HG03558 (cell line): Measurements from ENCODE around the gene MOCS3.

ENCODE experiments used
- ATAC-seq: cut with Tn5 transposase; IDR thresholded peaks from one replicate; pipeline ENCODE4 v1.9.1; 2021; ENCODE audit warnings: moderate number of reproducible peaks; ENCODE audit not compliant: unreplicated experiment; ENCODE audit errors: extremely low read depth

Gene MOCS3, protein sequence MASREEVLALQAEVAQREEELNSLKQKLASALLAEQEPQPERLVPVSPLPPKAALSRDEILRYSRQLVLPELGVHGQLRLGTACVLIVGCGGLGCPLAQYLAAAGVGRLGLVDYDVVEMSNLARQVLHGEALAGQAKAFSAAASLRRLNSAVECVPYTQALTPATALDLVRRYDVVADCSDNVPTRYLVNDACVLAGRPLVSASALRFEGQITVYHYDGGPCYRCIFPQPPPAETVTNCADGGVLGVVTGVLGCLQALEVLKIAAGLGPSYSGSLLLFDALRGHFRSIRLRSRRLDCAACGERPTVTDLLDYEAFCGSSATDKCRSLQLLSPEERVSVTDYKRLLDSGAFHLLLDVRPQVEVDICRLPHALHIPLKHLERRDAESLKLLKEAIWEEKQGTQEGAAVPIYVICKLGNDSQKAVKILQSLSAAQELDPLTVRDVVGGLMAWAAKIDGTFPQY

DNA sequence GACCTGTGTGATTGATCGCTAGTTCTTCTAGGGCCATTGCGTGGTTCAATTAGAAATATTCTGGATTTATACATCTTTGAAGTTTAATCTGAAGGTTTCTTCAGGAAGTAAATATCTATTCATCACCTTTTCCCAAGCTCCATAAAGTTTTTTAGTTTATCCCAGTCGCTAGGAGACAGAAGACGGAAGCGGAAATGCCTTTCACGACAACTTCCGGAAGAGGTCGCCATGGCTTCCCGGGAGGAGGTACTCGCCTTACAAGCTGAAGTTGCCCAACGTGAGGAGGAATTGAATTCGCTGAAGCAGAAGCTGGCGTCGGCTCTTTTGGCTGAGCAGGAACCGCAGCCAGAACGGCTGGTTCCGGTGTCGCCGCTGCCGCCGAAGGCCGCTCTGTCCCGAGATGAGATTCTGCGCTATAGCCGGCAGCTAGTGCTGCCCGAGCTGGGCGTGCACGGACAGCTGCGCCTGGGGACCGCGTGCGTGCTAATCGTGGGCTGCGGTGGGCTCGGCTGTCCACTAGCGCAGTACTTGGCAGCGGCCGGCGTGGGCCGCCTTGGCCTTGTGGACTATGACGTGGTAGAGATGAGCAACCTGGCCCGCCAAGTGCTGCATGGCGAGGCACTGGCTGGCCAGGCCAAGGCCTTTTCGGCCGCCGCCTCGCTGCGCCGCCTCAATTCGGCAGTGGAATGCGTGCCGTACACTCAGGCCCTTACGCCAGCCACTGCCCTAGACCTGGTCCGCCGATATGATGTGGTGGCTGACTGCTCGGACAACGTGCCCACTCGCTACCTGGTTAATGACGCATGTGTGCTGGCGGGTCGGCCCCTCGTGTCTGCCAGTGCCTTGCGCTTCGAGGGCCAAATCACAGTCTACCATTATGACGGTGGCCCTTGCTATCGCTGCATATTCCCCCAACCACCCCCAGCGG lies at the start of gene MOCS3:
Gene MOCS3 (plus strand): TSS at position 204 of the 928 bp plus-strand sequence. CDS start 25 bp downstream, at position 229.
- ATAC-seq = no peak

DNA sequence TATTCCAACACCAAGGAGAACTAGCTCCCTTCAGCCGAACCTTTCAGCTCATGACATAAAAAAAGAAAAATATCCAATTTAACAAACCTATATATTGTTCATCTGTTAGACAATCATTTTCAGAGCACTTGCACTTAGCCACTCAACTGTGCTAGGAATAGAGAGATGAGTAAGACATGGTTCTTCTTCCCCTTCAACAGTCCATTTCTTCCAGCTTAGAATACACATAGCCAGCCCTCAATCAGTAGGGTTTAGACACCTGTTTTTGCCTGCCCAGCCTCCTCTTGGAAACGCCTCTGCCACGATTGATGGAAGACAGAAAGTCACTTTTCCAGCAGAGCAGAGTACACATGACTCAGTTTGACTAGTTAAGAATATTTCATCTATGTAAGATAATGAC lies 49.2 kb upstream of the MOCS3 start:
- ATAC-seq = no peak

DNA sequence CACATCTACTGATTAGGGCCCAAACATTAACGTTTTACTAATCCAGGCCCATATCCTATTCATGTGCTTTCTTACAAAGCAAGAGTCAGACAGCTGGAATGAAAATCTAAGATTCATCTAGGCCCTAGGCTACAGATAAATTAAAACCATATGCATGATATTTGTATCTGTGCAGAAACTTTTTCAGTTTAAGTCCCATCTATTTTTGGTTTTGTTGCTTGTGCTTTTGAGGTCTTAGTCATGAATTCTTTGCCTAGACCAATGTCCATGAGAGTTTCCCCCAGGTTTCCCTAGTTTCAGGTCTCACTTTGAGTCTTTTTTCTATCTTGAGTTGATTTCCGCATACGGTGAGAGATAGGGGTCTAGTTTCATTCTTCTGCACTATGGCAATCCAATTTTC lies 47.6 kb upstream of the MOCS3 start:
- no peak for ATAC-seq

DNA sequence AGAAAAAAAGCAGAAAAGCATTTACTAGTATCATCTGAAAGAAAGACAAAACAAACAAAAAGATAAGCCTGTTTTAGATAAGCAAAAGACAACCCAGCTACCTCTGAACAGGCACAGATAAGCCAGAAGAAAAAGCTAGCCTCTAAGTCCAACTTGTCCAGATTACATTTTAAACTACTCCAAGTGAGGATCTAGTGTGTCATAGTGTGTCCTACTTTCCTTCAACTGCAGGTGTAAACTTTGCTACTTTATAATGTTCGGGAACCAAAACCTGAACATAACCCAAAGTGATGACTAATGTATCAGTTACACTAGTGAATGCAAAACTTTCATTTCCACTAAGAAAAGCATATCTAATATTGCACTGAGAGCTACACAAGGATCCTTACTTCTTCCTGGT lies 46.9 kb upstream of the MOCS3 start:
- ATAC-seq = no peak

DNA sequence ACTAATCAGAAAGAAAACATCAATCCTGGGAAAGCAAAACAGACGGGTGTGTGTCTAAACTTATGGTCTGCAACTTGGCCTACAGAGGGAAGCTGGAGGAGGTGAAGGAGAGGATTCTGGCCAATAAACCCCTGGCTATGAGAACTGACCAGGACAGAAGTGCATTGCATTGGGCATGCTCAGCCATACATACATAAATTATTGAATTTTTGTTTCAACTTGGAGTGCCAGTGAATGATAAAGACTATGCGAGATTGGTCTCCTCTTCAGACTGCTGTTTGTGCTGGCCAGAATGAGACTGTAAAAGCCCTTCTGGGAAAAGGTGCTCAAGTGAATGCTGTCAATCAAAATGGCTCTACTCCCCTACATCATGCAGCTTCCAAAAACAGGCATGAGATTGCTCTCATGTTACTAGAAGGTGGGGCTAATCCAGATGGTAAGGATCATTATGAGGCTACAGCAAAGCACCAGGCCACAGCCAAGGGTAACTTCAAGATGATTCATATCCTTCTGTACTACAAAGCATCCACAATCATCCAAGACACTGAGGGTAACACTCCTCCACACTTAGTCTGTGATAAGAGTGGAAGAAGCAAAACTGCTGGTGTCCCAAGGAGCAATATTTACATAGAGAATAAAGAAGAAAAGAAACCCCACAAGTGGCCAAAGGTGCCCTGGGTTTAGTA lies 44.8 kb upstream of the MOCS3 start:
- no peak for ATAC-seq

DNA sequence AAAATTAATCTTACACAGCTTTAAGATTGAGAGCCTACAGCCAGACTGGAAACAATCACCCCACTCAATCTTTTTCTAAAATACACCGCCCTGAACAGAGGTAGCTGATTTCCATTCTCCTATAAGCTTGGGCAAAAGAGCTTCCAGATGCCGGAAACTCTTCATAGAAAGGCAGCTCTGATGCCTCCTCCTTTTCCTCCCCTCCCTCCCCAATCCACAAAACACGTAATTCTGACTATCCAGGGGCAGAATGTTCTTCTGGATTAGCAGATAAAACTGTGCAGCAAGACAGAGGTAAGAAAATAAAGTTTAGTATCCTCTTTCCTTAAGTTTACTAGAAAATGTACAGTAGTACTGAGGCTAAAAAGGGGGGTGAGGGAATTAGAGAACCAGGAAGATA lies 43.2 kb upstream of the MOCS3 start:
- ATAC-seq = no peak

DNA sequence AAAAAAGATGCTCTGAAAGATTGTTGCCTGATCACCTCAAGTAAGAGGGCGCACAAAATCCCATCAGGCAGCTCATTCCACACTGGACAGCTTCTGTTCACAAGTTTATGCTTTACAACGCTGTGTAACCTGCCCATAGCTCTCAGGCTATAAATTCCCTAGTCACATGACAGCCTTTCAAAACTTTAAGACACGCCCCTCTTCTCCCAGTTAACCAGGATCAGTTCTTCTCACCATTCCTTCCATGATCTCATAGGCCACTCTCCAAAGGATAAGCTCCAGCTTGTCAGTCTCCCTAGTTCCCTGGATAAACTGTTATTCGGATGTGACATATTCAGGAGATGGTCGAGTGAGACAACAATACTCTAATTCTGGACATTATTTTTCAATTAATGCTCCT lies 42.4 kb upstream of the MOCS3 start:
- ATAC-seq = no peak

DNA sequence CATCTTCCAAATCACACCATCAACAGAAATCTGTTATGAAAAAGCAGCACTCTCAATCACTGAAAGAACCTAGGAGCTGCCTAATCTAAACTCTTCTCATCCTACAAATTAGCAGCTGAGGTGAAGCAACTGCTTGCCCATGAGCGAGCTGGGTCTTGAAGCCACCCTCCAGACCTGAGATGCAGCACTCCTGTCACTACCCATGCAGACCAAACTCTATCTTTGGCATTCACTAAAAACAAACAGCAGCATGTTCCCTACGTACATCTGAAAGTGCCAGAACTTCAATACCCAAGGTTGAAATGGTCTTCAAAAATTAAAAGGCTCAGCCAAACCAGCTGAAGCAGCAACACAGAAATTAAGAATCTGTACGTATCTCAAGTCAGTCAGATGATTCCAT lies 41.7 kb upstream of the MOCS3 start:
- no peak for ATAC-seq

DNA sequence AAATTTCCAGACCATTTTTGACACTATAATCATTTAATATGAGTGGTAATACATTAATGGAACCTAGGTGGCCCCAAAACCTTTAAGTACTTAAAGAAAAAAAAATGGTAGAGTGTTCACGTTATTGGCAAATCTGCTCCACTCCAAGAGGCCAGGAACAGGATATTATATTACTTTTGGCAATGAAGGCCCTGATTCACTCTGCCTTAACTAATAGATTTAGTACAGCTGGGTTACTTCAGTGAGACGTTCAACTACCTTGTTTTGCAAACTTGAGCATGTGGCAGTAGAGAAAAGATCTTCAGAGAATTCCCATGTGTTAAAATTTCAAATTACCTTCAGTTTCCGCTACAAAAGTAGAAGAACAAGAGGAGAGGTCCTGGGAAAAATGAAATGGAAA lies 40.2 kb upstream of the MOCS3 start:
- ATAC-seq = no peak

DNA sequence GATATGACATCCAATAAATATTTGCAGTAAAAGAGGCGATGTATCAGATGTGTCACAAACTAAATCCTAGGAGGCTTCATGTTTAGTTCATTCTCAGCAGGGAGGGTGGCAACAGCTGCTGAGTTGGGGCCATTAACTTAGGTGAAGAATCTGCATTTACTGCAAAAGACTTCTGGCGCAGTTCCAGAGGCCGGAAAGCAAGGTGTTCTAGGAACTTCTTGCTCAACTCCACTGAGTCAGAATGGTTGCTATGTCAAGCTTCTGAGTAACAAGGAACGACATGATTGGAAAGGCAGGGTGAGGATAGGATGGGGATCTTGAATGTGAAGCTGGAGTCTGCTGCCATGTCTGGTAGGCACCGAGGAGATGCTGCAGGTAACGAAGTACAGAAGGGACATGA lies 39.1 kb upstream of the MOCS3 start:
- no peak for ATAC-seq

DNA sequence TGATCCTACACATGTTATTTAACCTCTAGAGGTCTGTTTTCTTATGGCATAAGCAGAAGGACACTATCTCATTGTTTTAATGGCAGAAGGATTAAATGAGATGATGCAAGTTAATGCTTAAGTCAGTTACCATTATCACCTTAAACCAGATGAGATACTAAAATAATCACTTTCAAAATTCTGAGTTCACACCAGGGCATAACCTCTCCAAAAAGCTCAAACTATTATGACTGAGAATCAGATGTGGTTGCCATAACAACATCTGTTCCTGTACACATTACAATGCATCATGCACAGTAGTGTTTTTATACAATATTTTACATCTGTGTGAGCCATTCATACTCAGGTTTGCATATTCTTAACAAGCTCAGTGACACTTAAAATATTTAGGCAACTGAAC lies 37.6 kb upstream of the MOCS3 start:
- ATAC-seq = no peak

DNA sequence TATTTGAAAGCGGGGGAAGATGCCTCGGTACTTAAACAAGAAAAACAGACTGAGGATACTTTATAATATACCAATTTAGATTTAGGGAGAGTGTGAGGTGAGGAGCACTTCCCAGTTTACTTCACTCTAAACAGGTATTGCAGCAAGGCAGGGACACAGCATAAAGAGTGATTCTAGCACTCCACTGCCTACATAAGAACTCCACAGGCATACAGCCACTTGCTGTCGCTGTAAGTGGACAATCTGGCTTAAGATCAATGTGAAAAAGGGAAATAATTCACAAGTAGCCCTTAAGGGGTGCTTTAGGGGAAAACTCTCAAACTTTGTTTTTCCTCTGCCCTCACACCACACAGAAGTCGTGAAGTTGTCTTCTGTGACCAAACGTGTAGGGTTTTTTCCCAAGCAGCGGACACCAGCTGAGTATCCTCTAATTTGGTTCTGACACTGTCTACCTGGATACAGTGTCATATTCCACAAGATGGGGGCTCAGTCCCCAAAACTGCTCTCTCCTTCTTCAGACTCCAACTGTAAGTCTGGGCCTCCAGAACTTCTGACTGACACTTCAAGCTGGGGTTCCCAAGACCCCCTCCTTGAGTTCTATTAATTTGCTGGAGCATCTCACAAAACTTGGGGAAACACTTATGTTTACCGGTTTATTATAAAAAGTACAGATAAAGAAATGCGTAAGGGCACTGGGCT lies 36.7 kb upstream of the MOCS3 start:
- ATAC-seq = no peak

DNA sequence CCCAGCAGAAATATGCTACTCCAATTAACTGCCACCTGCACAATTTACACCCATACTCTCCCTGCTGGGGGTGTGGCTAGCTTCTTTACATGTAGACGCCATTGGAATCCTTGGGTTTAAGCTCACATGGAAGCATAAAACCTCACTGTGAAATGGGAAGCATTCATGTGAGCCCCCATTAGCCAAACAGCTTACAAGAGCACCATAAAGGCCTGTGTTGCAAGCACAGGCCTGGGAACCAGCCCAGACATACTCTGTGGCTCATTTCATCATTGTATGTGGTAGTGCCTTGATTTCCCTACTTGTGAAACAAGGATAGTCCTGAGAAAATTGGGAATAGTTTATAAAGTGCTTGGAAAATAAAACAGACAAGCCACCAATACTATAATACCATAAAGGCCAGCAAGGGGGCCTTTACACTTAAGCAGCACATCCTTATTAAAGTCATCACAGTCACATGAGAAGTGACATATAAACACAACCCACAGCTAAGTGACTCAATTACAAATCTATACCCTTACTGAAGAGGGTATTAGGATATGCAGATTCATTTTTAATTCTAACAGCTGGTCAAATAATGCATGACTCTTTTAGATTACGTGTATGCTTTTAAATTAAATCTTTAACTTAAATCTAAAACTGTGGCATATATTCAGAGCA lies 34.2 kb upstream of the MOCS3 start:
- no peak for ATAC-seq

DNA sequence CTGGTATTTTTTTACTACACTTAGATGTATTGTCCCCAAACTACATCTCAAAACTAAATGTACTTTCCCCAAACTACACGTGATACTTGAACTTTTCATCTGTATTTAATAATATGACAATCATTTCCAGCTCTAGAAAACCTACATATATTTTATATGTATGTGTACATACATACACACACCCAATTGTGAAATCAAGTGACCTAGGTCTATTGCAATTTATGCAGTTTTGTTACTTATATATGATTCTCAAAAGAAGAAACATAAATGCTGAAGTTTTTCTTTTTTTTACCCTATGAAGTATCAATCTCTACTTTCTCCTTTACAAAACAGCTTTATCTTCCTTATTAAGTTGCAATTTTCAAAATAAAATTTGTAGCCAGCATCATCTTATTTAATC lies 32.1 kb upstream of the MOCS3 start:
- no peak for ATAC-seq

DNA sequence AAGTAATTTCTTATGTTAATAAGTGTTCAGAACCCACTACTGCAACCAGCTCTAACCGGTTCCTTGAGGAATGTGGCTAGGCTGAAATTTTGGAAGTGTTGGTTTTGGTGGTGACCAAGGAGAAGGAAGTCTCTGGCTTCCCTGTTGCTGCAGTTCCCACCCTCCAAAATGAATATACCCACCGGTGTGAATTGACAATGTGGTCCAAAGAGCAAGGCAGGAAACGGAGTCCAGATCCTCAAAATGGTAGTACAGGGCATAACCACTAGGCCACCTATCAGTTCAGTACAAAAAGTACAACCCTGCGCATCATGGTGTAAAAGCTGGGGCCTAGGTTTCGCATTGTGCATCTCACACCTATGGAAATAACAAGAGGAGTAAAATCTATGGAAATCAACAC lies 30.1 kb upstream of the MOCS3 start:
- no peak for ATAC-seq

DNA sequence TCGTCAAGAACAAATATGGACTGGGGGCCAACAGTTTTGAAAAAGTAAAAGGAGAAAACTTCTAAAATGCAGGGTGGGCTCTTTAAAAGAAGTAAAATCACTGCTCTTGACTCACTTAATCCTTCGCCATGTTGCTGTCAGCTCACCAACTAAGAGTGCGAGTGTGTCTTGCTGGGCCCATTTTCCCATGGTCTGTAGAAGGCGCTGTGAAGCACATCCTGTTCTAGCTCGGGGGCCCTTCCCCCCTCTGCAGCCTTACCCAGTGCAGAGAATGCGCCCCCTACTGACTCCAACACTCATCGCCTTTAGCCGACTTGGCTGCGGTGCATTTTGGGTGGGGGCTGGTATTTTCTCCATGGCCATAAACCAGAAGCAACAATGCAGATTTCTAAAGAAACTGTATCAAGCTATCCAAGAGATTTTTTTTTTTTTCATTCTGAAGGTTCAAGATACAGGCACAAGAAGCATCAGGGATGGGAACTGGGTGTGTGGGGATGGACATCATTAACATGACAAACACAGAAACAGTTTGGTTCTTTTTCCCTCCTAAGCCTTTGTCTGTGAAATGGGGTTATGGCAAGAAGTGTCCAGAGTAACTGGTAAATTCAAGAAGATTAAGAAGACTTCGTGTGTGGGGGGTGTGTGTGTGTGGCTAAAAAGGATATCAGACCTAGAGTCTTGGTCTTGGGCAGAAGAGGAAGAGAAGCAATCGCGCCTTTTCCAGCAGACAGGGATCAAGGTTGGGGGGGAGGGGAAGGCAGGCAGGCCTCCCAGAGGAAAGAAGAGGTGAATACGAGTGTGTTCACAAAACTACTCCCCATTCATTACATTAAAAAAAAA lies 29.1 kb upstream of the MOCS3 start:
- peak; percentile 39 for ATAC-seq

DNA sequence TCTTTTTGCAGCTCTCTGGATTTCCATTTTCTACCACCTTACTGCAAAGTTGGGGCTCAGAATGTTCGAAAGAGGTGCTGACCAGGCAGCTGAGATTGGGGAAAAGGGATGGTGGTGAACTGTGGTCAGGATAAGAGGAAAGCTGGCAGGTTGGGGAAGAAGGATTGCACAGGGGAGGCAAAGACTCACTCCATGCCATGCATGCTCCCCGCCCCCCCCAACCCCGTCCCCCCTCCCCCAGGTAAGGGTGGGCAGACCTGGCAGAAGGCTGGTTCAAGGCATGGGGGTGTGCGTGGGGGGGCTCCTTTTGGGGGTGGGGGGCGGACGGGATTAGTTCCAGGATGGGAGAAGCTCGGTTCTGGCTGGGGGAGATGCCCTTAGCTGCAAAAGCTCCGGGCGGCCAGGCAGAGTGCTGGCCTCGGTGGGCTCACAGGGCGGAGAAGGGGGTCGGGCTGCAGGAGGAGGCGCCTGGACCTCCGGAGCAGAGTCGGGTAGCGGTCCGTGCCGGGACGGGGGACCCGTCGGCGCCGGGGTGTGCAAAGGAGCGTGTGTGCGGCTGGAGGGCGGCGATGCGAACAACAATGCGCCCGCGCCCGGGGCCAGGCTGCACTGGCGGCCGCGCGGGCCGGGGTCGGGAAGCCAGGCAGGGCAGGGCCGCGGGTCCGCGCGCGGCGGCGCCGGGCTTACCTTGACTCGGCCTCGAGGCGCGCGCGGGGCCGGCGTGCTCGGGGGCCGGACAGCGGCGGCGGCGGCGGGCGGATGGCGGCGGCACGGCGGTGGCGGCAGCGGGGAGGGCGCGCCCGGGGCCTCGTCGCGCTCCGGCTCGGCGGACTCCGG lies 28.3 kb upstream of the MOCS3 start:
- no peak for ATAC-seq

DNA sequence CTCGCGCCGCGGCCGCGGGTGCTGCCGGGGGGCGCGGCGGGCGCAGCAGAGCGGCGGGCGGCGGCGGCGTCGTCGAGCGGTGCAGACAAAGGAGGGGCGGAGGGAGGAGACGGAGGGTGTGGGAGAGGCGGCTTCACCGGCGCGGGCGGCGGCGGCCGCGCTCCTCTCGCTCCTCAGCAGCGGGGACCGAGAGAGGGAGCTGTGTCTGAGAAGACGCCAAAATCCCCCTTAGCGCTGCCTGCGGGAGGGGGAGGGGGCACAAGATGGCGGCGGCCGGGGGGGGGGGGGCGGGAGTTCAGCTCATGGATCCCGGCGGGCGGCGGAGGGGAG lies 27.7 kb upstream of the MOCS3 start:
- ATAC-seq = no peak
